Mesenchymal stem cell (in vitro differentiated cells and primary cell): Measurements from ENCODE around the gene PIPOX. TPM values are rescaled to one million over a fixed set of nuclear protein-coding genes. Genes with fewer than 3 reads are reported as not detected.
A peak's percentile ranks its signal among the peaks of the same experiment; 100 is the strongest.

Experiments
- DNase-seq: peaks from one replicate; pipeline ENCODE4 v3.0.0-alpha.2; 2013
- H2AFZ ChIP-seq: one replicate; pipeline ENCODE4 v1.6.1; 2013; ENCODE audit warnings: low read depth, mild to moderate bottlenecking, control low read depth, inconsistent platforms, low read length, moderate library complexity
- H2AK5ac ChIP-seq: 2 replicates; pipeline ENCODE4 v1.6.1; 2013; ENCODE audit warnings: low read length, moderate library complexity, mild to moderate bottlenecking, inconsistent platforms; ENCODE audit not compliant: severe bottlenecking
- H2BK120ac ChIP-seq: one replicate; pipeline ENCODE4 v1.6.1; 2013; ENCODE audit warnings: low read depth, mild to moderate bottlenecking, inconsistent platforms, low read length, moderate library complexity
- H2BK12ac ChIP-seq, 2 experiments: one replicate each; pipeline ENCODE4 v1.6.1; 2013; ENCODE audit warnings: inconsistent platforms in 2 of 2, low read length in 2 of 2, mild to moderate bottlenecking in 2 of 2, moderate library complexity in 2 of 2, control low read depth in 1 of 2
- H2BK15ac ChIP-seq: one replicate; pipeline ENCODE4 v1.6.1; 2013; ENCODE audit warnings: mild to moderate bottlenecking, low read depth, inconsistent platforms; ENCODE audit not compliant: poor library complexity, severe bottlenecking
- H2BK5ac ChIP-seq: 2 replicates; pipeline ENCODE4 v1.6.1; 2013; ENCODE audit warnings: low read depth, mild to moderate bottlenecking, low read length, control low read depth, inconsistent platforms; ENCODE audit not compliant: poor library complexity, severe bottlenecking
- H3K14ac ChIP-seq, 2 experiments: one replicate each; pipeline ENCODE4 v1.6.1; 2013; ENCODE audit warnings: inconsistent platforms in 2 of 2, low read length in 2 of 2, control low read depth in 1 of 2, mild to moderate bottlenecking in 1 of 2, moderate library complexity in 1 of 2
- H3K18ac ChIP-seq, 2 experiments: one replicate each; pipeline ENCODE4 v1.6.1; 2013; ENCODE audit warnings: inconsistent platforms in 2 of 2, low read length in 2 of 2, control low read depth in 1 of 2, low read depth in 1 of 2, mild to moderate bottlenecking in 1 of 2
- H3K23ac ChIP-seq, 2 experiments: one replicate each; pipeline ENCODE4 v1.6.1; 2013; ENCODE audit warnings: inconsistent platforms in 2 of 2, low read length in 2 of 2, mild to moderate bottlenecking in 2 of 2, moderate library complexity in 2 of 2, control low read depth in 1 of 2
- H3K27ac ChIP-seq: 2 replicates; pipeline ENCODE4 v1.5.1; 2013; ENCODE audit warnings: mild to moderate bottlenecking, moderate library complexity, low read length, control low read depth, inconsistent platforms; ENCODE audit not compliant: poor library complexity, severe bottlenecking
- H3K27me3 ChIP-seq, 2 experiments: 2 replicates each; pipeline versions ENCODE4 v1.6.1 to v1.7.0; 2013; ENCODE audit warnings: low read length in 2 of 2, mild to moderate bottlenecking in 2 of 2, moderate library complexity in 2 of 2, control low read depth in 1 of 2, inconsistent platforms in 1 of 2; ENCODE audit not compliant: control insufficient read depth in 1 of 2, insufficient read depth in 1 of 2
- H3K36me3 ChIP-seq, 2 experiments: 2 replicates each; pipeline versions ENCODE4 v1.6.1 to v1.7.0; 2013; ENCODE audit warnings: low read length in 2 of 2, control low read depth in 1 of 2, inconsistent platforms in 1 of 2, low read depth in 1 of 2, mild to moderate bottlenecking in 1 of 2; ENCODE audit not compliant: insufficient read depth in 2 of 2, control insufficient read depth in 1 of 2
- H3K4ac ChIP-seq, 2 experiments: one replicate each; pipeline ENCODE4 v1.6.1; 2013; ENCODE audit warnings: inconsistent platforms in 2 of 2, low read length in 2 of 2, mild to moderate bottlenecking in 2 of 2, moderate library complexity in 2 of 2, control low read depth in 1 of 2, low read depth in 1 of 2
- H3K4me1 ChIP-seq: 2 replicates; pipeline ENCODE4 v1.6.1; 2013; ENCODE audit warnings: low read depth, low read length, control low read depth; ENCODE audit not compliant: control insufficient read depth, insufficient read depth
- H3K4me2 ChIP-seq: 2 replicates; pipeline ENCODE4 v1.6.1; 2013; ENCODE audit warnings: low read length, mild to moderate bottlenecking, inconsistent platforms; ENCODE audit not compliant: poor library complexity, severe bottlenecking
- H3K4me3 ChIP-seq, 2 experiments: 2 replicates each; pipeline versions ENCODE4 v1.5.1 to v1.7.0; 2013; ENCODE audit warnings: low read length in 2 of 2, mild to moderate bottlenecking in 2 of 2, control low read depth in 1 of 2, low read depth in 1 of 2; ENCODE audit not compliant: insufficient read depth in 1 of 2
- H3K79me1 ChIP-seq: replicated peaks from 2 replicates; pipeline ENCODE4 v1.6.1; 2013; ENCODE audit warnings: mild to moderate bottlenecking, control low read depth, low read length, inconsistent platforms; ENCODE audit not compliant: poor library complexity, severe bottlenecking
- H3K9ac ChIP-seq: 2 replicates; pipeline ENCODE4 v1.7.0; 2013; ENCODE audit warnings: mild to moderate bottlenecking, low read length, moderate library complexity
- H3K9me3 ChIP-seq: 2 replicates; pipeline ENCODE4 v1.7.0; 2013; ENCODE audit warnings: mild to moderate bottlenecking, low read length; ENCODE audit not compliant: control insufficient read depth
- H4K8ac ChIP-seq: one replicate; pipeline ENCODE4 v1.6.1; 2013; ENCODE audit warnings: inconsistent platforms, mild to moderate bottlenecking, low read length, moderate library complexity
- H4K91ac ChIP-seq: one replicate; pipeline ENCODE4 v1.6.1; 2013; ENCODE audit warnings: mild to moderate bottlenecking, low read length, inconsistent platforms
- WGBS: methylation state at CpG from one replicate; pipeline ENCODE4 v1.1.7; 2013; ENCODE audit warnings: mixed read lengths; 5-methylcytosine and 5-hydroxymethylcytosine counted together
- polyA plus RNA-seq, 2 experiments: library from polyadenylated mRNA; stranded (reverse); fragments of 200-250 nt; gene quantifications; one replicate each; pipeline ENCODE4 v1.2.3, GENCODE V29; 2013

Gene PIPOX, protein sequence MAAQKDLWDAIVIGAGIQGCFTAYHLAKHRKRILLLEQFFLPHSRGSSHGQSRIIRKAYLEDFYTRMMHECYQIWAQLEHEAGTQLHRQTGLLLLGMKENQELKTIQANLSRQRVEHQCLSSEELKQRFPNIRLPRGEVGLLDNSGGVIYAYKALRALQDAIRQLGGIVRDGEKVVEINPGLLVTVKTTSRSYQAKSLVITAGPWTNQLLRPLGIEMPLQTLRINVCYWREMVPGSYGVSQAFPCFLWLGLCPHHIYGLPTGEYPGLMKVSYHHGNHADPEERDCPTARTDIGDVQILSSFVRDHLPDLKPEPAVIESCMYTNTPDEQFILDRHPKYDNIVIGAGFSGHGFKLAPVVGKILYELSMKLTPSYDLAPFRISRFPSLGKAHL
- polyA plus RNA-seq (2013, experiment 1 of 2): 0.15 TPM
- polyA plus RNA-seq (2013, experiment 2 of 2): 0.16 TPM

DNA sequence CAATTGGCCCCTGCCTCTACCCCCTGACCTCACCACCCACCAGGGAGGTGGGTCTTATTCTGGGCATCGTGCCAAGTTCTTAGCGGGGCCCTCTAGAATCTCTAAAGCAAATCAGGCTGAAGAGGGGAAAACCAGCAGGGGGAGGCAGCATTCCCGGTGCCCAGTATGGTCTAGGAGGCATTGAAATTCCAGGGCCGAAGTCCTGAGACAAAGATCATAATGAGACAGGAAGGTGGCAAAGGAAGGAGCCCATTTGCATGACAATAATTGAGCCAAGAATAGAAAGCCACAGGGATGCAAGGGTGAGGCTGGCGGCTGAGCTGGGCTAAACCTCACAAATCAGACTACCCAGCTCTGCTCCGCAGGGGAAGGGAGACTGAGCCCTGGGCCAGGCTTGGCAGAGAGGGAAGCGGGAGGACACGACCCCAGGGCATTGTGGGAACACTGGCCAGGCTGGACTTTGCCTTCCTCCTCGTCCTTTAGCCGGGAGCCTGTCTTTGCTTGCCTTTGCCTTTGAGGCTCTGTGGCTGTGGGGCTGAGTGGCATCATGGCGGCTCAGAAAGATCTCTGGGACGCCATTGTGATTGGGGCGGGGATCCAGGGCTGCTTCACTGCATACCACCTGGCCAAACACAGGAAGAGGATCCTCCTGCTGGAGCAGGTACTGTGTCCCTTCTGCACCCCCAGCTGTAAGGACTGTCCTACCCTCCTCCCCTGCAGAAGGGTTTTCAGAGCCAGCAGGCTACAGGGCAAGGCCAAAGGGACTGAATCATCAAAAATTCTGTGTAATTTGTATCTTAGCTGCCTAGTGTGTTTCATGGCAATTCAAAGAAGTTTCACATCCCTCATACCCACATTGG is at the start of gene PIPOX:
TSS of gene PIPOX (plus strand) at position 463 of the 860 bp plus-strand sequence. CDS start at position 548, 85 bp downstream.
- Histone ChIP-seq H3K4me2 (no peak within 1 kb of the TSS), H3K9ac (no peak within 1 kb of the TSS), H4K8ac (no peak within 1 kb of the TSS), H2AK5ac (peak within 1 kb of the TSS; percentile 29), H2BK120ac (no peak within 1 kb of the TSS), H2BK5ac (no peak within 1 kb of the TSS), H3K14ac (no peak within 1 kb of the TSS), H3K23ac (no peak within 1 kb of the TSS), H3K18ac (no peak within 1 kb of the TSS), H3K9me3 (no peaks in the 10 kb centered on the region), H3K27me3 (peaks cover 28 to 70% of the 10 kb centered on the region in 2 experiments), H3K79me1 (no peaks in the 10 kb centered on the region), H2BK15ac (no peak within 1 kb of the TSS), H3K4me3 (no peak within 1 kb of the TSS), H3K36me3 (no peaks in the 10 kb centered on the region), H2AFZ (no peak within 1 kb of the TSS), H4K91ac (no peak within 1 kb of the TSS), H3K27ac (no peak within 1 kb of the TSS), H2BK12ac (no peak within 1 kb of the TSS), H3K4ac (no peak within 1 kb of the TSS), H3K4me1 (peaks cover 10% of the 10 kb centered on the region)
- DNase-seq: peak; percentile 31
- WGBS: 46% methylated on average over 13 of the region's 13 CpGs

DNA sequence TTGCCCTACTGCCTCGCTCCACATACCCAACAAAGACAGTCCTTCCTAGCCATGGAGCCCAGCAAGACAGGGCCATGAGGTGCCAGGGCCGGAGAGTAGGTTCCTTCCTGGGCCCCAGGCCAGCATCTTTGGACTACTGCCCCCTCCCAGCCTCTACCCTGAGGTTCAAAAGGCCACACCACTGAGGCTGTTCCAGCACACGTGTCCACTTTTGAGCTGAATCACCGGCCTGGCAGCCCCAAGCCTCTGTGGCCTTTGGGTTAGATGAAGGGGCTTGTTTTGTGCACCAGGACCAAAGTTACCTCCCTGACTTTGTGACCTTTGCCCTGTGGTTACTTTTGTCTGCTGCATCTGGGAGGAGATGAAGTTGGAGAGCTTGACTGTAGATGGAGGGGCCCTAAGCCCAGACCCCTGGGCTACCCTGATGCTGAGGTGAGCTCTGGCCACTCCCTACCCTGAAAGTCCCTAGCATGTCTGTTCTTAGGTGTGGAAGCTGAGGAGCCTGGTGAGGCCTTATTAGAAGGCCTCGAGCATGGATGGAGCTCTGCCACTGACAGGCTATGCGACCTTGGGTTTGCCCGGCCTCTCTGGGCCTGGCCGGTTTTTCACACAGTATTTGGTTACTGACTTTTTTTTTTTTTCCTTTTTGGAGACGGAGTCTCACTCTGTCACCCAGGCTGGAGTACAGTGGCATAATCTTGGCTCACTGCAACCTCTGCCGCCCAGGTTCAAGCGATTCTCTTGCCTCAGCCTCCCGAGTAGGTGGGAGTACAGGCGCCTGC is 49.1 kb upstream of the PIPOX start:
- no peak overlapping the region for H3K9ac ChIP-seq
- no peak overlapping the region for H3K4ac ChIP-seq
- no peak overlapping the region for H3K4me3 ChIP-seq
- no peak overlapping the region for H2BK5ac ChIP-seq
- DNase-seq: no peak
- no peak overlapping the region for H2AFZ ChIP-seq
- H3K36me3 ChIP-seq: no peaks in the 10 kb centered on the region
- no peaks in the 10 kb centered on the region for H3K9me3 ChIP-seq
- H2BK120ac ChIP-seq: no peak overlapping the region
- H3K4me2 ChIP-seq: no peak overlapping the region
- H2AK5ac ChIP-seq: no peak overlapping the region
- no peaks in the 10 kb centered on the region for H3K79me1 ChIP-seq
- no peak overlapping the region for H4K8ac ChIP-seq
- H3K23ac ChIP-seq: no peak overlapping the region
- no peak overlapping the region for H4K91ac ChIP-seq
- H2BK12ac ChIP-seq: no peak overlapping the region
- whole genome bisulfite sequencing: 88% methylated on average over 13 of the region's 13 CpGs
- H3K27ac ChIP-seq: no peak overlapping the region
- no peak overlapping the region for H2BK15ac ChIP-seq
- H3K14ac ChIP-seq: no peak overlapping the region
- peaks cover 33 to 70% of the 10 kb centered on the region in 2 experiments for H3K27me3 ChIP-seq
- peaks cover 1% of the 10 kb centered on the region for H3K4me1 ChIP-seq
- H3K18ac ChIP-seq: no peak overlapping the region

DNA sequence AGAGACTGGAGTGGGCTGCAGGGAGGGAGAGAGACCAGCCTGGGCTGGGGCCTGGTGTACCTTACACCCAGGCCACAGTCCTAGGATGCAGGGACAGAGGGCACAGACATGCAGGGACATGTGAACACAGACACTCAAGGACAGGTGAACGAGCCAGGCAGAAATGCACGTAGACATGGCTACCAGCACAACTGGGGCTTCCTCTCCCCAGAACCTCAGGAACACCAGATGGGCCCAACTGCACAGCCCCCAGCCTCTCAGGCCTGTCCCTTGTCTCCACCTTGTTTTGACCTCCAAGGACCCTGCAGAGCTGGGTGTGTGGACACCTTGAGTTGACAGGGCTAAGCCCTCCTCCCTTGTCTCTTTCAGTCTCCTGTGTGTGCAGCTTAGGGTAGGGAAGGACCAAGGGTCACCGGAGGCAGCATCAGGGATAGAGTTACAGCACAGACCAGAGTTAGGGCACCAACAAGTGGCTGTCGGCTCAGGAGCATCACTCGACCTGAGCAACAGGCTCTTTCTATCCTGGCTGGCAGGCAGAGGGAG is 46.3 kb upstream of the PIPOX start:
- Histone ChIP-seq H3K27me3 (peaks cover 60 to 86% of the 10 kb centered on the region in 2 experiments), H4K8ac (no peak overlapping the region), H3K27ac (no peak overlapping the region), H2AK5ac (no peak overlapping the region), H3K79me1 (no peaks in the 10 kb centered on the region), H2BK120ac (no peak overlapping the region), H2BK5ac (no peak overlapping the region), H2BK12ac (no peak overlapping the region), H3K23ac (no peak overlapping the region), H3K36me3 (no peaks in the 10 kb centered on the region), H3K4me3 (no peak overlapping the region), H2BK15ac (no peak overlapping the region), H2AFZ (no peak overlapping the region), H4K91ac (no peak overlapping the region), H3K4me1 (no peaks in the 10 kb centered on the region), H3K14ac (no peak overlapping the region), H3K9me3 (no peaks in the 10 kb centered on the region), H3K9ac (no peak overlapping the region), H3K4me2 (no peak overlapping the region), H3K18ac (no peak overlapping the region), H3K4ac (no peak overlapping the region)
- DNase-seq: no peak
- 55% methylated on average over 5 of the region's 5 CpGs for WGBS
